ENCODE data around the gene IRAG1. TPM values are rescaled to one million over a fixed set of nuclear protein-coding genes. Genes with fewer than 3 reads are reported as not detected.

IRAG1 gene
- total RNA-seq, 1 donor from 2014 or later: 0.54 TPM

GRCh38 chr11:10725114-10725906 is 31.8 kb upstream of the IRAG1 start:
- no peak overlapping the region for H3K4me3 ChIP-seq (ENCODE audit: low read depth, low read length)
- DNase-seq (ENCODE audit: low read depth): peak; percentile 76
- no peak for TF ChIP-seq CTCF (IDR thresholded peaks at IDR 0.05; ENCODE audit: insufficient read depth, low read length, poor library complexity, severe bottlenecking)
- no peaks in the 10 kb centered on the region for H3K27me3 ChIP-seq (ENCODE audit: control insufficient read depth, insufficient read depth, low read length)
- no peaks in the 10 kb centered on the region for H3K36me3 ChIP-seq (ENCODE audit: control insufficient read depth, insufficient read depth, low read length)

GRCh38 chr11:10722307-10722706 is 28.8 kb upstream of the IRAG1 start:
- Histone ChIP-seq H3K4me3 (ENCODE audit: low read depth, low read length) (no peak overlapping the region), H3K36me3 (ENCODE audit: control insufficient read depth, insufficient read depth, low read length) (no peaks in the 10 kb centered on the region), H3K27me3 (ENCODE audit: control insufficient read depth, insufficient read depth, low read length) (no peaks in the 10 kb centered on the region)
- DNase-seq (ENCODE audit: low read depth): no peak
- TF ChIP-seq CTCF (IDR thresholded peaks at IDR 0.05; ENCODE audit: insufficient read depth, low read length, poor library complexity, severe bottlenecking): no peak

GRCh38 chr11:10720881-10721376 is 27.4 kb upstream of the IRAG1 start:
- H3K27me3 ChIP-seq (ENCODE audit: control insufficient read depth, insufficient read depth, low read length): no peaks in the 10 kb centered on the region
- no peak for DNase-seq (ENCODE audit: low read depth)
- no peak overlapping the region for H3K4me3 ChIP-seq (ENCODE audit: low read depth, low read length)
- no peak for TF ChIP-seq CTCF (IDR thresholded peaks at IDR 0.05; ENCODE audit: insufficient read depth, low read length, poor library complexity, severe bottlenecking)
- no peaks in the 10 kb centered on the region for H3K36me3 ChIP-seq (ENCODE audit: control insufficient read depth, insufficient read depth, low read length)

- TF ChIP-seq CTCF (IDR thresholded peaks at IDR 0.05; ENCODE audit: insufficient read depth, low read length, poor library complexity, severe bottlenecking): no peak
- H3K4me3 ChIP-seq (ENCODE audit: low read depth, low read length): no peak overlapping the region
- DNase-seq (ENCODE audit: low read depth): no peak
- no peaks in the 10 kb centered on the region for H3K27me3 ChIP-seq (ENCODE audit: control insufficient read depth, insufficient read depth, low read length)
- no peaks in the 10 kb centered on the region for H3K36me3 ChIP-seq (ENCODE audit: control insufficient read depth, insufficient read depth, low read length)
Measured at GRCh38 chr11:10719616-10720015, 26.1 kb upstream of the IRAG1 start.

- no peaks in the 10 kb centered on the region for H3K27me3 ChIP-seq (ENCODE audit: control insufficient read depth, insufficient read depth, low read length)
- H3K36me3 ChIP-seq (ENCODE audit: control insufficient read depth, insufficient read depth, low read length): no peaks in the 10 kb centered on the region
- DNase-seq (ENCODE audit: low read depth): no peak
- TF ChIP-seq CTCF (IDR thresholded peaks at IDR 0.05; ENCODE audit: insufficient read depth, low read length, poor library complexity, severe bottlenecking): no peak
- no peak overlapping the region for H3K4me3 ChIP-seq (ENCODE audit: low read depth, low read length)
Measured at GRCh38 chr11:10716543-10717259, 23.1 kb upstream of the IRAG1 start.
